Endothelial cell of hepatic sinusoid (primary cell): ENCODE data around the gene SLC15A1.
"Not testable (repeated sequence)": the region's sequence is repeated elsewhere in the genome, so short reads cannot be mapped to it uniquely, and the experiment has no call there.

ENCODE experiments used
- in situ Hi-C: cut with HindIII; loops from 2 replicates; pipeline ENCODE4 v1.10.0; 2017; ENCODE audit warnings: low sequenced_read_pairs

The SLC15A1 gene

GRCh38 chr13:98755116-98755515, 2.6 kb upstream of the SLC15A1 start:
- in situ Hi-C loops = no loop called here

GRCh38 chr13:98754468-98754867, 2.0 kb upstream of the SLC15A1 start:
- in situ Hi-C loops = not testable (repeated sequence)

- in situ Hi-C loops = no loop called here
These were observed 508 bp downstream of the SLC15A1 start for GRCh38 chr13:98751861-98752466.

- in situ Hi-C loops = no loop called here
These were observed 1.1 kb downstream of the SLC15A1 start for GRCh38 chr13:98751367-98751782.

- in situ Hi-C loops = loop anchor here (5.0 kb wide), 1 partner anchor 97 kb away; no protein-coding TSS in a partner anchor
These were observed 3.0 kb downstream of the SLC15A1 start for GRCh38 chr13:98749501-98749900.

GRCh38 chr13:98746968-98747367, 5.5 kb downstream of the SLC15A1 start:
- in situ Hi-C loops = loop anchor here (5.0 kb wide), 1 partner anchor 95 kb away; no protein-coding TSS in a partner anchor

- in situ Hi-C loops = no loop called here
These were observed 9.1 kb downstream of the SLC15A1 start for GRCh38 chr13:98743377-98743776.

GRCh38 chr13:98742961-98743360, 9.5 kb downstream of the SLC15A1 start:
- in situ Hi-C loops = no loop called here

- in situ Hi-C loops = no loop called here
These were observed 10.6 kb downstream of the SLC15A1 start for GRCh38 chr13:98741741-98742435.

- in situ Hi-C loops = no loop called here
These were observed 12.3 kb downstream of the SLC15A1 start for GRCh38 chr13:98740131-98740530.

- in situ Hi-C loops = no loop called here
These were observed 13.5 kb downstream of the SLC15A1 start for GRCh38 chr13:98738993-98739392.

- in situ Hi-C loops = no loop called here
These were observed 14.3 kb downstream of the SLC15A1 start for GRCh38 chr13:98738213-98738612.

- in situ Hi-C loops = no loop called here
These were observed 20.5 kb downstream of the SLC15A1 start for GRCh38 chr13:98731925-98732324.

GRCh38 chr13:98731038-98731437, 21.4 kb downstream of the SLC15A1 start:
- in situ Hi-C loops = no loop called here

- in situ Hi-C loops = no loop called here
These were observed 22.0 kb downstream of the SLC15A1 start for GRCh38 chr13:98730441-98730840.

- in situ Hi-C loops = no loop called here
These were observed 22.8 kb downstream of the SLC15A1 start for GRCh38 chr13:98729658-98730057.

GRCh38 chr13:98722958-98723357, 29.5 kb downstream of the SLC15A1 start:
- in situ Hi-C loops = no loop called here

GRCh38 chr13:98721825-98722510, 30.5 kb downstream of the SLC15A1 start:
- in situ Hi-C loops = no loop called here

GRCh38 chr13:98719527-98720250, 32.8 kb downstream of the SLC15A1 start:
- in situ Hi-C loops = loop anchor here (5.0 to 10.0 kb wide), 2 partner anchors 103 to 175 kb away; no protein-coding TSS in a partner anchor

- in situ Hi-C loops = loop anchor here (5.0 to 10.0 kb wide), 2 partner anchors 104 to 177 kb away; no protein-coding TSS in a partner anchor
These were observed 34.6 kb downstream of the SLC15A1 start for GRCh38 chr13:98717891-98718290.

GRCh38 chr13:98717256-98717655, 35.2 kb downstream of the SLC15A1 start:
- in situ Hi-C loops = loop anchor here (5.0 to 10.0 kb wide), 2 partner anchors 105 to 178 kb away; no protein-coding TSS in a partner anchor
